Stimulated activated CD8-positive, alpha-beta memory T cell treated with anti-CD3 and anti-CD28 coated beads, Interleukin-2, amount 100 ng/mL, for 48 hours (primary cell): ENCODE results near the gene TMEM40.
"Not testable (repeated sequence)": the region's sequence is repeated elsewhere in the genome, so short reads cannot be mapped to it uniquely, and the experiment has no call there.

ENCODE experiments used
- DNase-seq, 2 donors: peaks; one replicate each; pipeline ENCODE4 v3.0.0-alpha.2; 2020; ENCODE audit warnings: low read depth in 2 of 2

The TMEM40 gene

DNA sequence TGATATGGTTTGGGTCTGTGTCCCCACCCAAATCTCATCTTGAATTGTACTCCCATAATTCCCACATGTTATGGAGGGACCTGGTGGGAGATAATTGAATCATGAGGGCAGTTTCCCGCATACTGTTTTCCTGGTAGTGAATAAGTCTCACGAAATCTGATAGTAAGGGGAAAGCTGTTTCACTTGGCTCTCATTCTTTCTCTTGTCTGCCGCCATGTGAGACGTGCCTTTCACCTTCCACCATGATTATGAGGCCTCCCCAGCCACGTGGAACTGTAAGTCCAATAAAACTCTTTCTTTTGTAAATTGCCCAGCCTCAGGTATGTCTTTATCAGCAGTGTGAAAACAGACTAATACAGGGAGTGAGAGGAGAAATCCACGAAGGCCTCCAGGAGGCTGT lies 16.9 kb upstream of the TMEM40 start:
- DNase-seq, result not testable (repeated sequence)

DNA sequence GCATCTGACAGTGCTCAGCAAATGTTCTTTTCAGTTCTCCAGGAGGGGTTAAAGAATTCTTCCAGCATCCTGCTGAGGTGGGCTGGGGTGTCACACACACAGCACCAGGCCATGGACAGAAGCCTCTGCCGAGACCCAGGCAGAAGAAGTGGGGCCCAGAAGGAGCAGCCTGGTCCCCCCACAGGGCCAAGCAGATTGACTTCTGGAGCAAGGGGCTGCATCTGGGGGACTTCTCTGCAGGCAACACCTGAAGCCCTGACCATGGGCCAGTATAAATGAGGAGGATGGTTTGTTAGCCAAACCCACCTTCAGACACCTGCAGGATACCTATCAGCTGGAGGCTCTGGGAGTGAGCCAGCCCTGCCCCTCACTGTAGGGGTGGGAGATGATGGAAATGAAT lies 16.2 kb upstream of the TMEM40 start:
- DNase-seq, result no peak

DNA sequence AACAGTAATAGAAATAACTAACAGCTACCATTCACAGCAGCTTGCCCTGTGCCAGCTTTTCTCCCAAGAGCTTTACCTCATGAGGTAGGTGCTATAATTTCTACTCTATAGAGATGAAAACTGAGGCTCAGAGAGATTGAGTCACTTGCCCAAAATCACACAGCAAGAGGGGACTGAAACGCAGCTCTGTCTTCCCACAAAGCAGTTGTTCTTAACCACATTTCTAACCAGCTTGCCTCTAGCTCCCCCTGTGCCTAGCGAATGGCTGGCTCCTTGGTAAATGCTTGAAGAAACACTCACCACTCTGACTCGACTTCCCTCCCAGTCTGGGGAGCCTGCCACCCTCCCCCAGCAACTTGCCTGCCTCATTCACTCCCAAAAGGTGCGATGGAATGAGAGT lies 15.6 kb upstream of the TMEM40 start:
- no peak for DNase-seq

DNA sequence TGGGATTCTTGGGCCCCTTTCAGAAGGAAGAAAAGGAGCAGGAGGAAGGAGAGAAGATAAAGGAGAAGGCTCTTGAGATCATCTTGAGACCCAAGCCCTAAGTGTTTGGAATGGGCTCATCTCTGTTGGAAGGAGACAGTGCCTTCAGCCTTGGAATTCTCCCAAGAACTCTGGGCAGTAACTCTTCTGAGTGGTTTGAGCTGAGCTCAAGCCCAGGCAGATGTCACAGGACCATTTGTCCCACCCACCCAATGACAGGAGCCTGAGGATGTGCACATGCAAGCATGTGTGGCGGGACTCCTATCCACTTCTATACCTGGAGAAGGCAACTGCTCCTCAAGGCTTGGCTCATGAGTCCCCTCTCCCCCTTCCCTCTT lies 14.6 kb upstream of the TMEM40 start:
- DNase-seq, result no peak

DNA sequence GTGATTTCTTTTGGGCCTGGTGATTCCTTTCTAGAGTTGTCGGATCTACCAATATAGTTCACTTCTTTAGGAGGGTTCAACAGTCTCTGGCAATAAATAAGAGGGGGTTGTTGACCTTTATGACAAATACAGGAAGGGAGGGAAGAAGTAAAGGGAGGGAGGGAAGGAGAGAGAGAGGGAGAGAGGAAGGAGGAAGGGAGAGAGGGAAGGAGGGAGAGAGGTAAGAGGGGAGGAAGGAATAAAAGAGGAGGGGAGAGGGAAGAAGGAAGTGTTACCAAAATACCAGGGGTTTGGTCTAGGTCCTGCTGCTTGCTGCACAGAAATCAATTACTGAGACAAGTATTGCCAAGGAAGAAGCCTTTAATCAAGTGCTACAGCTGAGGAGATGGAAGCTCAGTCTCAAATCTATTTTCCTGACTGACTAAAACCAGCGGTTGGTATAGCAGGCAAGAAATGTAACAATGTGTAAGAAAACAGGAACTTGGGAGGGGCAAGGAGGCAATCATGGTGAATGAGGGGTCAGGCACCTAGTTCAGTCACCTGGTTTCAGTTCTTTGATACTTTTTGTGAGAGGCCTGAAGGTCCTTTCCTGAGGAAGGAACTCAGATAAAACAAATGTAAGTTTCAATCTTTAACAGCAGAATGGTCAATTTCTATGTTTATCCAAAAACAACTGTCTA lies 14.1 kb upstream of the TMEM40 start:
- no peak for DNase-seq

DNA sequence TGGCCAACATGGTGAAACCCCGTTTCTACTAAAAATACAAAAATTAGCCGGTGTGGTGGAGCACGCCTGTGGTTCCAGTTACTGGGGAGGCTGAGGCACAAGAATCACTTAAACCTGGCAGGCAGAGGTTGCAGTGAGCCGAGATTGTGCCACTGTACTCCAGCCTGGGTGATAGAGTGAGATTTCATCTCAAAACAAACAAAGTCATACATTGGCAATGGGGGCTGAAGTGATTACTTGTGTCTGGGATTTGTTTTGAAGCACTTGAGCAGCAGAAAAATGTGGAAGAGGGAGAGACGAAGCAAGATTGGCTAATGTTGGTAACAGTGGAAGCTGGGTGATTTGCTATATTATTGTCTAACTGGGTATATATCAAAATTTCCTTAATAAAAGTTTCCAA lies 13.4 kb upstream of the TMEM40 start:
- no peak for DNase-seq

DNA sequence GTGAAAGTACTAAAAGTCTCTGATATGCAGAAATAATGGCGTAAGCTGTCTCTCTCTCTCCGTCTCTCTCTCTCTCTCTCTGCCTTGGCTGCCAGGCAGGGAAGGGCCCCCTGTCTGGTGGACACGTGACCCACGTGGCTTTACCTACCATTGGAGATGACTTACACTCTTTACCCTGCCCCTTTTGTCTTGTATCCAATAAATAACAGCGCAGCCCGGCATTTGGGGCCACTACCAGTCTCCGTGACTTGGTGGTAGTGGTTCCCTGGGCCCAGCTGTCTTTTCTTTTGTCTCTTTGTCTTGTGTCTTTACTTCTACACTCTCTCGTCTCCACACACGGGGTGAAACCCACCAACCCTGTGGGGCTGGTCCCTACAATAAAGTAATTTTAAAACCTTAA lies 12.2 kb upstream of the TMEM40 start:
- DNase-seq, result no peak

DNA sequence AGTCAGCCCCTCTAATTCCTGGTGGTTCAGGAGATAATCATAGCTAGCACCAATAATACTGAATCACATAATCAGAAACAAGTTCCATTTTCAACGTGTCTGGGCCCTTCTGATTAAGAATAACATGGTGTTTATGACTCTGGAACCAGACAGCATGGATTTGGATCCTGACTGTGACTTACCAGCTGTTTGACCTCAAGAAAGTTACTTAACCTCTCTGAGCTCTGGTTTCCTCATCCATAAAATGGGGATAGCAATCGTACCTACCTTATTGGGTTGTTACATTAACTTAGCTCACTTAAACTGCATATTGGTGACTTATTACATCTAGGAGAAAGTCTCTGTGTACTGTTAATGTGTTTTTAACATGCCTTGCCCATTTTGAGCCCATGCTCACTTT lies 10.7 kb upstream of the TMEM40 start:
- DNase-seq, result no peak

DNA sequence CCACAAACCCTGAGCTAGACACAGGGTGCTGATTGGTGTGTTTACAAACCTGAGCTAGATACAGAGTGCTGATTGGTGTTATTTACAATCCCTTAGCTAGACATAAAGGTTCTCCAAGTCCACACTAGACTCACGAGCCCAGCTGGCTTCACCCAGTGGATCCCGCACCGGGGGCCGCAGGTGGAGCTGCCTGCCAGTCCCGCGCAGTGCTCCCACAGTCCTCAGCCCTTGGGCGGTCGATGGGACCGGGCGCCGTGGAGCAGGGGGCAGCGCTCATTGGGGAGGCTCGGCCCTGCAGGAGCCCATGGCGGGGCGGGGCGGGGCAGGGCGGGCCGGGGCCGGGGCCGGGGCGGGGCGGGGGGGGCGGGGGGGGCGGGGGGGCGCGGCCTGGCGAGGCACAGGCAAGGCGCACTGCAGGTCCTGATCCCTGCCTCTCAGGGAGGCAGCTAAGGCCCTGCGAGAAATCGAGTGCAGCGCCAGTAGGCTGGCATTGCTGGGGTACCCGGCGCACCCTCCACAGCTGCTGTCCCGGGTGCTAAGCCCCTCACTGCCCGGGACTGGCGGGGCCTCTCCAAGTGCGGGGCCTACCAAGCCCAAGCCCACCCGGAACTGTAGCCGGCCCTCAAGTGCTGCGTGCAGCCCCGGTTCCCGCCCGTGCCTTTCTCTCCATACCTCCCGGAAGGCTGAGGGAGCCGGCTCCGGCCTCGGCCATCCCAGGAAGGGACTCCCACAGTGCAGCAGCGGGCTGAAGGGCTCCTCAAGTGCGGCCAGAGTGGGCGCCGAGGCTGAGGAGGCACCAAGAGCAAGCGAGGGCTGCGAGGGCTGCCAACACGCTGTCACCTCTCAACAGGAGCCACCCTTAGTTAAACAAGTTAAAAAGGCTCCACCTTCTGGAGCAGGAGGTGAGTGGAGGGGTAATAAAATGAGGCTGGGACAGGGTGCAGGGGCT lies 9.8 kb upstream of the TMEM40 start:
- no peak for DNase-seq

DNA sequence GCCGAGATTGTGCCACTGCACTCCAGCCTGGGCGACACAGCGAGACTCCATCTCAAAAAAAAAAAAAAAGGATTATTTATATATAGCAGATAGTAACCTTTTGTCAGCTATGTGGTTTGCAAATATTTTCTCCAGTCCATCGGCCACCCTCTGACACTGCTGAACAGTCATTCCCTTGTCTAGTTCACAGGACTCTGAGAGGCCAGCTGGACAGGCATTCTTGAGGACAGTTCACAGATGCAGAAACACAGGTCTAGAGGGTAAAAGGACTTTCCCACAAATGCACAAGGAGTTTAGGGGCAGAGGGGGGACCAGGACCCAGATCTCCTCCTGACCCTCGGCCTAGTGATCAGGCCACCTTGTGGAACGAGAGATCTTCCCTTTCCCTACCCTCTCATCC lies 7.5 kb upstream of the TMEM40 start:
- no peak for DNase-seq

DNA sequence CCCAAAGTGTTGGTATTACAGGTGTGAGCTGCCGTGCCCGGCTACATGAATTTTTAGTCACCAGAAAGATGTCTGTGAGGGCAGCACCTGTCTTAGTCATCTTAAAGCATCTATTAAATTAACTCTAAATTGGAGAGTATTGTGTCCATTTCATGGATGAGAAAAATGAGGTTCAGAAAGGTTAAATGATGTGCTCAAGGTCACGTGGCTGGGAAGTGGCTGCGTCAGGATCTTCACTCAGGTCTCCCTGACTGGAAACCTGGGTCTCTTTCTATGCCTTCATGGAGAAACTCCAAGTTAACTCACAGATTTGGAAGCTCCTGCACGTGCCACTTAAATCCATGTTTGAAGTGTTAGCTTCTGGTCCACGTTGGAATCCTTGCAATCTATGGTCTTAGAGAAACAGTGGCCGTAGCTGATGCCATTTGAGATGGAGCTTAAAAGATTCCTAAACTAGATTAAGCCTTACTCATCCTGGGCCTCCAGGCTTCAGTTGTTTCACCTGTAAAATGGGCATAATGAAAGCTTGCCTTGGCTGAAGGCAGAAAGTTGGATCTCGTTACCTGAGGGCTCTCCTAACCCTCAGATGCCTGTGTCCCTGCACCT lies 5.2 kb upstream of the TMEM40 start:
- DNase-seq, result no peak

DNA sequence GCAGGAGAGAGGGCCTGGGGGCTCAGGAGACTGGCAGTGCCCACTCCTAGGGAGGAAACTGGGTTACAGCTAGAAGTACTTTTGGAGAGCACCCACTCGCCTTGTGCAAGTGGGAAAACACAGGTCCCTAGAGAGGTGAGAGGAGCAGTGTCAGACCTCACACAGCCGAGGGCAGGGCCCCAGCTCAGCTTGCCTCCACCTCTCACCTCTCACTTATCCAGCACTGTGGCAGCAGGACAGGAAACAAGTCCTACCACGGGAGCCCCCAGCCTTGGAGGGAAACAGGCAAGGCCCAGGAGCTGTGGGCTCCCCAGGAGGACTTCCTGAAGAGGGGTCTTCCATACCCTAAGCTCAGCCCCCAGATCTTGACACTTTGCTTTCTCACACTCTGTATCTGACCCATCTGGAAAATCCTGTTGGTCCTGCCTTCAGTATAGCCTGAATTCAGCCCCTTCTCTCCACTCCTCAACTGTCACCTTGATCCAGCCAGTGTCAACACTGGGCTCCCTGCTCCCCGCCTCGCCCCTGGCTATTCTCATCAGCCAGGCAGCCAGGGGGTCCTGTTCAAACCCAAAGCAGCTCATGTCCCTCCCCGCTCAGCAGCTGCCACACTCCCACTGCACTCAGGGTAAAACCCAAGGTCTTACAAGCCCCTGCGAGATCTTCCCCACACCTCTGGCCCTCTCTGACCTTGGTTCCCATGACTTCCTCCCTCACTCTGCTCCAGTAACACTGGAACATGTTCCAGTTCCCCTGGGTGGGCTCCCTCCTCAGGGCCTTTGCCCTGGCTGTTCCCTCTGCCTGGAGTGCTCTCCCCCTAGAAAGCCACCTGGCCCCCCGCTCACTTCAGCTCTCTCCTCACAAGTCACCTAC lies 870 bp upstream of the TMEM40 start:
- DNase-seq, result no peak

DNA sequence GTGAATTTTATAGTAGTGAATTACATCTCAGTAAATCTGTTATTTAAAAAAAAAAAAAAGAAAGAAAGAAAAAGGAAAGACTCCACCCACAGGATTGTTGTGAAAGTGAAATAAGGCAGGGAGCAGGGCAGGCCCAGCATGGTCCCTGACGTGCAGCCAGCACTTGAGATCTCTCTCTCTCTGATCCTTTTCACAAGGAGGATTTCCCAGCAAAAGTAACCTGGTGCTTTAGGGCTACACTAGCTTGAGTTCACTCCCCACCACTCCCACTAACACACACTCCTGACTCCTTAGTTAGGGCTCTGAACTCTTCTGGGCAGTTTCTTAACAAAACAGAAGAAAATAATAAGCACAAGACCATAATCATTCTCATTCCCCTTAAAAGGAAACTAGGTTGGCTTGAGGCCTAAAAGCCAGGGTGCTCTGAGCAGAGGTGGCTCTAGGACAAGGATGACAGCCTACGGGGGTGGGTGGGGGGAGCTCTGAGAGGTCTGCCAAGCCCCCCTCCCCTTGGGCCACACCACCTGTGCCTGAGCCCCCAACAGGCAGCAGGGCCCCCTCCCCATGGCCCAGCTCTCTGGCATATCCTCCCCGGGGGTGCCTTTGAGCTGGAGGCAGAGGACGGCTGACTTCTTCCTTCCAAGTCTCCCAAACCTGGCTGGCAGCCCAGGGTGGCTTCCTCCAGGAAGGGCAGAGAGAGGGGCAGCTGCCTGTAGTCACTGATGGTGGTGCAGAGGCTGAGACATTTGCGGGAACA lies 856 bp downstream of the TMEM40 start:
- DNase-seq, result no peak

DNA sequence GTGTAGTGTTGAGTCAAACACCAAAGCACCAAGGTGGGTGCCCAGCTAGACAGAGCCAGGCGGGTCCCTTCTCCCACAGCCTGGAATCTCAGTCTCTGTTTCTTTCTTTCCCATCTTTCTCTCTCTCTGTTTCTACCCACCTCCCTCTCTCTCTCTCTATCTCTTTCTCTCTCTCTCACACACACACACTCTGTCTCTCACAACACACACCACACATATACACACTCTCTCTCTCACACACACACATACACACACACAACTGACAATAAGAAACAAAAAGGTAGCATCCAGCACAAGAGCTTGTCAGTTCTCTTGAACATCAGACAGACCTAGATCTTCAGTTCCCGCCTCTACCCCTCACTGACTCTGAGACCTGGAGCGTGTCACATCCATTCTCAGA lies 2.4 kb downstream of the TMEM40 start:
- no peak for DNase-seq

DNA sequence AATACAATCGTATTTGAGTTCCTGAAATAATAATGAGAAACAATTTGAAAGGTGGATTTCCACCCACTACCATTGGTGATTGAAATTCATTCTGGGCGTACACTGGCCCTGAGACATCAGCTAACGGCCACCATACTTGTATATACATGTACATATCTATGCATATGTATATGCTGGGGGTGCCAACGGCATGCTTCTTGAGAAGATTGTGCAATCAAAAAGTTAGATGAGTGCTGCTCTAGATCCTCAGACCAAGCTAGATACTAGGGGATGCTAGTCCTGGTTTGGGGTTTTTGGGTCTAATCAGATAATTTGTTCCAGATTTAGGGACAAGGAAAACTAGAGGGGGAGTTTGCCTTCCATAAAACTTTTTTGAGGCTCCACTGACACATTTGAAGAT lies 2.9 kb downstream of the TMEM40 start:
- no peak for DNase-seq

DNA sequence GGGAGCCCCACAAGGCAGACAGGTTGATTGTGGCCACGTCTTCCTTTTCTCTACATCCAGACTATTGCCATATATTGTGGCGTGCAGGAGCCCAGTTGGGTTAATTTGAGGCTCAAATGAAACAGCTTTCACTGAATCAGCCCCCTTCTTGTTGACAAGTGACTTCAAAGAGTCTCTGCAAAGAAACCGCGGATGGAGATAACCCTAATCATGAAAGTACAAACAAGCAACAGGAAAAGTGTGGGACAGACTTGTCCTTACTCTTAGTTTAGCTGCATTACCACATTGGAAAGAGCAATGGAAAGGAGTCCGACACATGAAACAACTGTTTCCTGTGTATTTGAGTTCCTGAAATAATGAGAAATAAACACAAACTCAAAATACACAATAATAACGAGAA lies 3.3 kb downstream of the TMEM40 start:
- no peak for DNase-seq

DNA sequence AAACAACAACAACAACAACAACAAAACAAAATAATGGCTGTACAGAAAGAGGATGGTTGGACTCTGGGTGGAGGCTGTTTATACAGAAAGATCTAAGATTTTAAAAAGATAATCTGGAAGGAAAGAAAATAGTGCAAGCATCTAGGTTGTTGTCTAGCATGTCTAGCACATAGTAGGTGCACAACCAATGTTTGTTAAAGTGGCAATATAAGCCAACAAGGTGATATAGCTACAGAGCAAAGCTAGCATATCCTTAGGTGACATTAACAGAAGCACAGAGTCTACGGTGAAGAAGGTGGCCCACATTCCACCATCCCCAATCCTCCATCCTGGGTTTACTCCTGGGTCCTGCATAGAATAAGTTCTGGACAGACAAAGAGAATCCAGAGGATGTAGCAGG lies 4.7 kb downstream of the TMEM40 start:
- DNase-seq, result no peak

DNA sequence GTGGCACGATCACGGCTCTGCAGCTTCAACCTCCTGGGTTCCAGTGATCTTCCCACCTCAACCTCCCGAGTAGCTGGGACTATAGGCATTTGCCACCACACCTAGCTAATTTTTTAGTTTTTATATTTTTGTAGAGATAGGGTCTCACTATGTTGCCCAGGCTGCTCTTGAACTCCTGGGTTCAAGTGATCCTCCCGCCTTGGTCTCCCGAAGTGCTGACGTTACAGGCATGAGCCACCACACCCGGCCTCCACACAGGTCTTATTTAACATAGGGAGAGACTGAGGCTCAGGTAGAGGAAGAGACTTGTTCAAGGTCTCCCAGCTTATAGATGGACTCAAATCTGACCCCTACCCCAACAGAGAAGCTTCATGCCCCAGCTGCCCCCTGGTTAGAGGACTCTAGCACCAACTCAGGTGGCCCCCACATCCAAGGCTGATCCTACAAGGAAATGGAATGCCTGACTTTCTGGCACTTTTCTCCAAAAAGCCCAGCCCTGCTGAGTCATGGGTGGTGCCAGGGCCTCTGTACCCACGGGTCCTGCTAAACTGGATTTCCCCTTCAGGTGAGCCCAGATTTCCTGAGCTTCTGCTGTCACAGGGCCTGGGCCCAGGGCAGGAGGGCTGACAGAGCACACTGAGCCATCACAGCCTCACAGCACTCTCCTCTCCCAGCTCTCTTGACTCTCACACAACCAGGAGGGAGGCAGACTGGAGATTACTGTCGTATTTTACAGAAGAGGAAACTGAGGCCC lies 5.6 kb downstream of the TMEM40 start:
- no peak for DNase-seq

DNA sequence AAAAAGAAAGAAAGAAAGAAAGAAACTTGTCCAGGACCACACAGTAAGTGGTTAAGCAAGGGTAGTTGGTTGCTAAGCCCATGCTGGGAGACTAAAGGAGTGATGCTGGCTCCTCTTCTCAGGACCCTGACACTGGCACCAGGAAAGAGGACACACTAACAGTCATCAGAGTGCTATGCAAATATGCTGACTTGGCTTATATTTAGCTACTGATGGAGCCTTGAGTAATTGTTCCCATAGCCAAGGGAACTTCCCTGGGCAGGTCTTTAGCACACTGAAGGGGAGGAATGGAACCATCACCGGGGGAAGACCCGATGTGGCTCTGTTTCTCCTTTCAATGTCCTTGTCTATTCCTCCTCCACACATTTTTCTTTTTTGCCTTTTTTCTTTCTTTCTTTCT lies 6.2 kb downstream of the TMEM40 start:
- no peak for DNase-seq

DNA sequence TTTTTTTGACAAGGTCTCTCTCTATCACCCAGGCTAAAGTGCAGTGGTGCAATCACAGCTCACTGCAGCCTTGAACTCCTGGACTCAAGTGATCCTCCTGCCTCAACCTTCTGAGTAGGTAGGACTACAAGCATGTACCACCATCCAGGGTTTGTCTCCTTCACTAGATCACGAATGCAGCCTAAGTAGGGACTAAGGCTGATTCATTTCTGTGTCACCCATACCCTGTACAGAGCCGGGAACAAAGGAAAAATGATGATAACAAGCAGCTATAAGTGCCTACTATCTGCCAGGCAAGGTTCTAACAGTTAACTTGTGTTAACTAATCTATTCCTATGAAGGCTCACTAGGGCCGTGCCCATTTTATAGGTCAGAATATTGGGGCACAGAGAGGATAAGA lies 7.0 kb downstream of the TMEM40 start:
- DNase-seq, result no peak

DNA sequence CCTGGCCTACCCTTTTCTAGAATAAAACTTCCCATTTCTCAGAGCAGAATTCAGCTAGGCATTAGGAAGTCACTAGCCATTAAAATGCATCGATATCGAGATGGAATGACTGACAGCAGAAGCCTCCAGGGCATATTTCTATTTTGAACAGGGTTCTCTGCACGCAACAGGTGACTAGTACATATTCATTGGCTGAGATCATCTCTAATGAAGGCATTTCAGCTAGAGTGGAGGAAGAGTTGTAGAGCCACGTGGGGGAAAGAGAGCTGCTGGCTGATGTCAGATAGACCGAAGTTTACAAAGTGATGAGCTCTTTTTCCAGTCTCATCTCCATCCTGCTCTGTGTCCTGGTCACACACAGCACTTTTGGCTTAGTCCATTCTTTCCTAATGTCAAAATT lies 7.5 kb downstream of the TMEM40 start:
- no peak for DNase-seq
